Measurements from ENCODE around the gene ELMO2.

- TF ChIP-seq CTCF (IDR thresholded peaks at IDR 0.05; ENCODE audit: low read depth, low read length, poor library complexity, severe bottlenecking) (no peak), EZH2phosphoT487 (IDR thresholded peaks at IDR 0.05; ENCODE audit: borderline replicate concordance, low read length) (no peak)
Measured at GRCh38 chr20:46427384-46427783, 21.0 kb upstream of the ELMO2 start.
